Lung (tissue), 12 donors: Measurements from ENCODE around the gene MYO18A. TPM values are rescaled to one million over a fixed set of nuclear protein-coding genes. Genes with fewer than 3 reads are reported as not detected.

ENCODE experiments used
- ATAC-seq: fragments of 200-7000 bp; cut with Tn5 transposase; one replicate; pipeline ENCODE4 v1.9.1; 2020; ENCODE audit warnings: moderate number of reproducible peaks; ENCODE audit not compliant: insufficient read depth, low FRiP score
- DNase-seq, 3 donors: peaks; one replicate each; pipeline ENCODE4 v3.0.0-alpha.2; 2013 to 2017
- H3K27ac ChIP-seq, 2 donors: one replicate each; pipeline ENCODE4 v1.5.1; 2013; ENCODE audit warnings: mild to moderate bottlenecking in 2 of 2, moderate library complexity in 2 of 2, control low read depth in 1 of 2, inconsistent platforms in 1 of 2, low read depth in 1 of 2, low read length in 1 of 2
- H3K27me3 ChIP-seq, 3 donors: one replicate each; pipeline ENCODE4 v1.5.1; 2013; ENCODE audit warnings: low read length in 2 of 3; ENCODE audit not compliant: control insufficient read depth in 3 of 3, insufficient read depth in 3 of 3
- H3K36me3 ChIP-seq, 4 donors: one replicate each; pipeline ENCODE4 v1.5.1; 2013; ENCODE audit warnings: low read length in 4 of 4, mild to moderate bottlenecking in 1 of 4, moderate library complexity in 1 of 4; ENCODE audit not compliant: control insufficient read depth in 4 of 4, insufficient read depth in 4 of 4
- H3K4me1 ChIP-seq, 5 donors: one replicate each; pipeline ENCODE4 v1.5.1; 2013; ENCODE audit warnings: low read length in 5 of 5, mild to moderate bottlenecking in 2 of 5, moderate library complexity in 1 of 5; ENCODE audit not compliant: control insufficient read depth in 5 of 5, insufficient read depth in 5 of 5
- H3K4me3 ChIP-seq: one replicate; pipeline ENCODE4 v1.5.1; 2013; ENCODE audit warnings: mild to moderate bottlenecking, control low read depth, moderate library complexity
- H3K9ac ChIP-seq, 2 donors: one replicate each; pipeline ENCODE4 v1.5.1; 2013; ENCODE audit warnings: low read length in 2 of 2, control low read depth in 1 of 2; ENCODE audit not compliant: insufficient read depth in 1 of 2
- H3K9me3 ChIP-seq, 4 donors: one replicate each; pipeline ENCODE4 v1.5.1; 2013; ENCODE audit warnings: low read length in 3 of 4, mild to moderate bottlenecking in 1 of 4, moderate library complexity in 1 of 4; ENCODE audit not compliant: control insufficient read depth in 4 of 4, insufficient read depth in 3 of 4
- WGBS, 2 donors: extraction: QIAGEN DNeasy Blood & Tissue Kit; methylation state at CpG; one replicate each; pipeline ENCODE4 v1.1.7; 2013; 5-methylcytosine and 5-hydroxymethylcytosine counted together
- polyA plus RNA-seq, 2 donors: library from polyadenylated mRNA; stranded (reverse); fragments of 200-250 nt; gene quantifications; one replicate each; pipeline ENCODE4 v1.2.1, GENCODE V29; 2013
- total RNA-seq, 2 donors: library from RNA; depleted of rRNA in 1 of 2; stranded (reverse); fragments of >200 nt in 1 of 2; gene quantifications; one replicate each; pipeline ENCODE4 v1.2.1, GENCODE V29; 2014 to 2021
- TF ChIP-seq, protein P1 (sequence below): IDR thresholded peaks from 2 replicates; pipeline ENCODE4 v1.5.1; 2012; ENCODE audit warnings: mild to moderate bottlenecking; ENCODE audit errors: control extremely low read depth, extremely low read depth
- donor health status: control.
- donor health status: control.
- donor health status: Bipolar disorder and iron deficiency.
- donor health status: healthy.
- donor health status: DM: yes; HTN: yes; CAD: no.

Gene MYO18A
- total and polyA plus RNA-seq, 4 donors = 19.0 to 65.2 (median 49.3) TPM

DNA sequence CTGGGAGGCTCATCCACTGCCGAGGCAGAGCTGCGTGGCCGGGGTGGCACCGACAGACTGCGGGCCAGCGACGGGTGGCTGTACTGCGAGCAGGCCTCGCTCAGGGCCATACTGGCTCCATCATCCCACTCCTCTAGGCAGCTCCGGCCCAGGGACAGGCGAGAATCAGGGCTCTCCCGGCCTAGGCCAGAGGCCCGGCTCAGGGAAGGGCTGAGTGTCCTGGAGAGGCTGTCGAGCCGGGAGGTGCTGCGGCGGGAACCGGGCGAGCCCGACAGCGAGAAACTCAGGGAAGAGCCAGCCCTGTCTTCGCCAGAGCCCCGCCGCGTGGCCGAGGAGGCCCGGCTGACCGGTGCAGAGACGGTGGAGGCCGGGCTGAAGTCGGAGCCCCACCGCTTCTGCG lies 99.9 kb downstream of the MYO18A start:
- H3K4me1 ChIP-seq = peaks cover 0 to 7% (median 3%) of the 10 kb centered on the region in 5 donors
- DNase-seq (no peak), ATAC-seq (no peak)
- peaks cover 12 to 46% (median 18%) of the 10 kb centered on the region in 4 donors for H3K36me3 ChIP-seq
- no peak overlapping the region for H3K4me3 ChIP-seq
- no peaks in the 10 kb centered on the region for H3K9me3 ChIP-seq
- no peaks in the 10 kb centered on the region for H3K27me3 ChIP-seq
- H3K27ac ChIP-seq = no peak overlapping the region
- no peak overlapping the region for H3K9ac ChIP-seq
- TF ChIP-seq, protein P1, sequence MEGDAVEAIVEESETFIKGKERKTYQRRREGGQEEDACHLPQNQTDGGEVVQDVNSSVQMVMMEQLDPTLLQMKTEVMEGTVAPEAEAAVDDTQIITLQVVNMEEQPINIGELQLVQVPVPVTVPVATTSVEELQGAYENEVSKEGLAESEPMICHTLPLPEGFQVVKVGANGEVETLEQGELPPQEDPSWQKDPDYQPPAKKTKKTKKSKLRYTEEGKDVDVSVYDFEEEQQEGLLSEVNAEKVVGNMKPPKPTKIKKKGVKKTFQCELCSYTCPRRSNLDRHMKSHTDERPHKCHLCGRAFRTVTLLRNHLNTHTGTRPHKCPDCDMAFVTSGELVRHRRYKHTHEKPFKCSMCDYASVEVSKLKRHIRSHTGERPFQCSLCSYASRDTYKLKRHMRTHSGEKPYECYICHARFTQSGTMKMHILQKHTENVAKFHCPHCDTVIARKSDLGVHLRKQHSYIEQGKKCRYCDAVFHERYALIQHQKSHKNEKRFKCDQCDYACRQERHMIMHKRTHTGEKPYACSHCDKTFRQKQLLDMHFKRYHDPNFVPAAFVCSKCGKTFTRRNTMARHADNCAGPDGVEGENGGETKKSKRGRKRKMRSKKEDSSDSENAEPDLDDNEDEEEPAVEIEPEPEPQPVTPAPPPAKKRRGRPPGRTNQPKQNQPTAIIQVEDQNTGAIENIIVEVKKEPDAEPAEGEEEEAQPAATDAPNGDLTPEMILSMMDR = no peak
- 96% methylated on average over 15 to 33 of the region's 33 CpGs for WGBS, 2 donors

DNA sequence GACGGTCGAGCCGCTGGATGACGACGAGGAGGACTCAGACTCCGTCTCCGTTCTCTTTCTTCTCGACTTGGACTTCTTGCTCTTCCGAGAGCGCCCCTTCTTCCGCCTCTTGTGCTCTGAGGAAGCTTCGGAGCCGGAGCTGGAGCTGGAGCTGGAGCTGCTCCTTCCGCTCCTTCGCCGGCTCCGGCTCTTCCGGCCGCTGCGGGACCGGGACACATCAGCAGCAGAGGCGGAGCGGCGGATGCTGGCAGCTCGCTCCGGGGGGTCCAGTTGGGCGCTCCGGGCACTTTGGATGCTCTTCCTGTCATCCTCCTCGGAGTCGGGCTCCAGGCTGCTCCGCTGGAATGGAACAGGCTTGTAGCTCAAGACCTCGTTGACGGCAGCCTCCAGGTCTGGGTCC lies 100.3 kb downstream of the MYO18A start:
- DNase-seq = no peak
- Histone ChIP-seq H3K4me3 (no peak overlapping the region), H3K36me3 (peaks cover 12 to 42% (median 18%) of the 10 kb centered on the region in 4 donors), H3K27ac (no peak overlapping the region), H3K9ac (no peak overlapping the region), H3K4me1 (peaks cover 0 to 6% (median 0%) of the 10 kb centered on the region in 5 donors), H3K27me3 (no peaks in the 10 kb centered on the region), H3K9me3 (no peaks in the 10 kb centered on the region)
- TF ChIP-seq, protein P1 = no peak
- no peak for ATAC-seq
- WGBS, 2 donors = 95 to 96% methylated on average over 33 of the region's 33 CpGs

DNA sequence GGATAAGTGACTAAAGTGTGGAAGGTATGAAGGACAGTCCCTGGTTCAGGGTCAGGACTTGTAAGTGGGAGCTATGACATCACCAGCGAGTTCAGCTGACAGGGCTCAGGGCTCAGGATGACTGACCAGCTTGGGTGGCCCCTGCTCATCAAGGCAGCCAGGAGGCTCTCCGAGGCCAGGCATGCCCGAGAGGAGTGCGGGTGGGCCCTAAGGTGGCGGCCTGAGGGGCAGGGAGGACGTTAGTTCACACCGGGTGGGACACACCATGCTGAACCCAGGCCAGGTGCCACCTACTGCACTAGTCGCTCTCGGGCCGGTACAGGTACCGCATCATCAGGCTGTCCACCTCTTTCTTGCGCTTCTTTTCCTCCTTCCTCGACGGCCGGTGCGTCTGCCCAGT lies 100.8 kb downstream of the MYO18A start:
- Histone ChIP-seq H3K4me1 (peaks cover 0 to 3% (median 0%) of the 10 kb centered on the region in 5 donors), H3K9ac (no peak overlapping the region), H3K27ac (no peak overlapping the region), H3K27me3 (no peaks in the 10 kb centered on the region), H3K36me3 (peaks cover 12 to 39% (median 19%) of the 10 kb centered on the region in 4 donors), H3K9me3 (no peaks in the 10 kb centered on the region), H3K4me3 (no peak overlapping the region)
- 95 to 96% methylated on average over 16 of the region's 16 CpGs for WGBS, 2 donors
- ATAC-seq (no peak), DNase-seq (no peak)
- TF ChIP-seq, protein P1 = no peak
